ENCODE measurements around the gene POU4F3. TPM values are rescaled to one million over a fixed set of nuclear protein-coding genes. Genes with fewer than 3 reads are reported as not detected.

Gene POU4F3
- total RNA-seq, 6 donors from 2014 or later = 0.10 to 0.55 (median 0.30) TPM; not detected in 3

- no peaks in the 10 kb centered on the region for H3K9me3 ChIP-seq
- WGBS, 2 donors = 66 to 67% methylated on average over 2 of the region's 2 CpGs
- no peak for TF ChIP-seq EP300 (IDR thresholded peaks at IDR 0.05)
- TF ChIP-seq, protein P1, sequence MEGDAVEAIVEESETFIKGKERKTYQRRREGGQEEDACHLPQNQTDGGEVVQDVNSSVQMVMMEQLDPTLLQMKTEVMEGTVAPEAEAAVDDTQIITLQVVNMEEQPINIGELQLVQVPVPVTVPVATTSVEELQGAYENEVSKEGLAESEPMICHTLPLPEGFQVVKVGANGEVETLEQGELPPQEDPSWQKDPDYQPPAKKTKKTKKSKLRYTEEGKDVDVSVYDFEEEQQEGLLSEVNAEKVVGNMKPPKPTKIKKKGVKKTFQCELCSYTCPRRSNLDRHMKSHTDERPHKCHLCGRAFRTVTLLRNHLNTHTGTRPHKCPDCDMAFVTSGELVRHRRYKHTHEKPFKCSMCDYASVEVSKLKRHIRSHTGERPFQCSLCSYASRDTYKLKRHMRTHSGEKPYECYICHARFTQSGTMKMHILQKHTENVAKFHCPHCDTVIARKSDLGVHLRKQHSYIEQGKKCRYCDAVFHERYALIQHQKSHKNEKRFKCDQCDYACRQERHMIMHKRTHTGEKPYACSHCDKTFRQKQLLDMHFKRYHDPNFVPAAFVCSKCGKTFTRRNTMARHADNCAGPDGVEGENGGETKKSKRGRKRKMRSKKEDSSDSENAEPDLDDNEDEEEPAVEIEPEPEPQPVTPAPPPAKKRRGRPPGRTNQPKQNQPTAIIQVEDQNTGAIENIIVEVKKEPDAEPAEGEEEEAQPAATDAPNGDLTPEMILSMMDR (IDR thresholded peaks at IDR 0.05) = no peak
- no peak for TF ChIP-seq POLR2A (IDR thresholded peaks at IDR 0.05)
- TF ChIP-seq POLR2AphosphoS5 (IDR thresholded peaks at IDR 0.05) = no peak
- no peak overlapping the region for H3K27ac ChIP-seq
- H3K36me3 ChIP-seq = no peaks in the 10 kb centered on the region
- H3K4me3 ChIP-seq = no peak overlapping the region
- DNase-seq (no peak), ATAC-seq (ENCODE audit: low FRiP score in 2 of 2) (no peak)
- H3K27me3 ChIP-seq = no peaks in the 10 kb centered on the region
- no peaks in the 10 kb centered on the region for H3K4me1 ChIP-seq
Observed at GRCh38 chr5:146301626-146302025, 37.0 kb upstream of the POU4F3 start.

DNA sequence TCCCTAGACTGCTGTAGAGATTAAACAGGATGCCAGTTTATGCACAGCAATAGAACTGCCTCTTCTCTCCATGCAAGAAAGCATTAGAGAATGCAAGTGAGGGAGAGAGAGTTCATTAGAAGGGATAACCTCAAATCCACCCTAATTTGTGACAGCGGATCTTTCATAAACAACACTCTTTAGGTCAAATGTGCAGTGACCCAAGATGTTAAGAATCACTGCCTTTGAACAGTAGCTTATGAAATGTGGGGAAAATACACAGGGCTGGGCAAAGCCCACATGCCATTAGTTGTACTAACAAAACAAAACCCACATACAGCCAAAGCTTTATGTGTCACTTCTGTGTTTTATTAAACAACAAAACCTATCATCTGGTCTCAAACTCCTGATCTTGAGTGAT is 36.2 kb upstream of the POU4F3 start:
- DNase-seq = no peak
- H3K27ac ChIP-seq = no peak overlapping the region
- no peak for TF ChIP-seq EP300 (IDR thresholded peaks at IDR 0.05)
- TF ChIP-seq, protein P1 (IDR thresholded peaks at IDR 0.05) = no peak
- TF ChIP-seq POLR2AphosphoS5 (IDR thresholded peaks at IDR 0.05) = no peak
- TF ChIP-seq POLR2A (IDR thresholded peaks at IDR 0.05) = no peak
- H3K36me3 ChIP-seq = no peaks in the 10 kb centered on the region
- ATAC-seq (ENCODE audit: low FRiP score in 2 of 2) = no peak
- no peak overlapping the region for H3K4me3 ChIP-seq
- H3K4me1 ChIP-seq = no peaks in the 10 kb centered on the region
- WGBS, 2 donors = 50 to 84% methylated on average over 1 of the region's 1 CpG
- no peaks in the 10 kb centered on the region for H3K9me3 ChIP-seq
- no peaks in the 10 kb centered on the region for H3K27me3 ChIP-seq

GRCh38 chr5:146306838-146307237 is 31.8 kb upstream of the POU4F3 start:
- H3K27me3 ChIP-seq = no peaks in the 10 kb centered on the region
- 29 to 50% methylated on average over 1 of the region's 1 CpG for WGBS, 2 donors
- H3K9me3 ChIP-seq = no peaks in the 10 kb centered on the region
- no peak overlapping the region for H3K27ac ChIP-seq
- no peak for ATAC-seq (ENCODE audit: low FRiP score in 2 of 2)
- no peak overlapping the region for H3K4me3 ChIP-seq
- TF ChIP-seq EP300 (IDR thresholded peaks at IDR 0.05) (no peak), POLR2AphosphoS5 (IDR thresholded peaks at IDR 0.05) (no peak), POLR2A (IDR thresholded peaks at IDR 0.05) (no peak)
- TF ChIP-seq, protein P1 (IDR thresholded peaks at IDR 0.05) = no peak
- H3K4me1 ChIP-seq = no peaks in the 10 kb centered on the region
- H3K36me3 ChIP-seq = no peaks in the 10 kb centered on the region
- DNase-seq = no peak

- no peaks in the 10 kb centered on the region for H3K4me1 ChIP-seq
- H3K36me3 ChIP-seq = no peaks in the 10 kb centered on the region
- ATAC-seq (ENCODE audit: low FRiP score in 2 of 2) (no peak), DNase-seq (no peak)
- TF ChIP-seq POLR2AphosphoS5 (IDR thresholded peaks at IDR 0.05) (no peak), POLR2A (IDR thresholded peaks at IDR 0.05) (no peak), EP300 (IDR thresholded peaks at IDR 0.05) (no peak)
- TF ChIP-seq, protein P1 (IDR thresholded peaks at IDR 0.05) = no peak
- no peak overlapping the region for H3K27ac ChIP-seq
- H3K9me3 ChIP-seq = no peaks in the 10 kb centered on the region
- 67 to 70% methylated on average over 2 of the region's 2 CpGs for WGBS, 2 donors
- no peaks in the 10 kb centered on the region for H3K27me3 ChIP-seq
- H3K4me3 ChIP-seq = no peak overlapping the region
Observed at GRCh38 chr5:146307796-146308195, 30.8 kb upstream of the POU4F3 start.

GRCh38 chr5:146310540-146310939 is 28.1 kb upstream of the POU4F3 start:
- Histone ChIP-seq H3K27me3 (no peaks in the 10 kb centered on the region), H3K27ac (no peak overlapping the region), H3K9me3 (no peaks in the 10 kb centered on the region), H3K36me3 (no peaks in the 10 kb centered on the region), H3K4me3 (no peak overlapping the region), H3K4me1 (no peaks in the 10 kb centered on the region)
- DNase-seq = no peak
- TF ChIP-seq EP300 (IDR thresholded peaks at IDR 0.05) = no peak
- ATAC-seq (ENCODE audit: low FRiP score in 2 of 2) = no peak
